Measurements from ENCODE around the gene FOCAD.

FOCAD gene

GRCh38 chr9:20694248-20694647, 10.2 kb downstream of the FOCAD start:
- Histone ChIP-seq H3K27me3 (no peaks in the 10 kb centered on the region), H3K36me3 (no peaks in the 10 kb centered on the region), H3K27ac (no peak overlapping the region), H3K4me3 (ENCODE audit: low read depth in 1 of 2, low read length in 1 of 2) (no peak overlapping the region), H3K4me1 (ENCODE audit: control insufficient read depth in 1 of 2, insufficient read depth in 1 of 2, low read depth in 1 of 2, low read length in 1 of 2) (peaks cover 9 to 12% of the 10 kb centered on the region in 2 experiments), H3K9me3 (no peaks in the 10 kb centered on the region)
- no peak for TF ChIP-seq CTCF (IDR thresholded peaks at IDR 0.05)

DNA sequence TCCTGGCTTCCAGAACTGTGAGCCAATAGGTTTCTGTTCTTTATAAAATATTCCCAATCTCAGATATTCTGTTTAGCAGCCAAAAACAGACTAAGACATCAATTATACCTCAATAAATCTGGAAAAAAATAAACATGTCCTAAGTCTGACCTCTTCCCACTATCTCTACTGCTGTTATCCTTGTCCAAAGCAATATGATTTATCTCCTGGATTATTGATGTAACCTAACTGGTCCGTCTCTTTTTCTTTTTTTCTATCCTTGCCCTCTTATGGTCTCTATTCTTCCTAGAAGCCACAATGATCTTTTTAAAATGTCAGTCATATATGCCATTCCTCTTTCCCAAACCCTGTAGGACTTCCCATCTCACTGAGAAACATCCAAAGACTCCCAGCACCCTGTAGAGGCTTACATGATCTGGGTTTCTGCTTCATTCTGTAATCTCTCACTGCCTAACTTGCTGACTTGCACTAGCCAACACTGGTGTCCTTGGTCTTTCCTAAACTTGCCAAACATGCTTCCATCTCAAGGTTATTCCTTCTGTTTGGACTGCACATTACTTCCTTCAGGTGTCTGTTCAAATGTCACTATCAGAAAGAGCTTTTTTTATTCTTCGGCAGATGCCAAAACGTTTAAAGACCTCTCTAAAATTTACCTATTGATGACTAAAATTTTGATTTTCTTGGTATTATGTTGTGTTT, 13.1 kb downstream of the FOCAD start:
- no peak for TF ChIP-seq CTCF (IDR thresholded peaks at IDR 0.05)
- no peaks in the 10 kb centered on the region for H3K27me3 ChIP-seq

GRCh38 chr9:20698782-20699181, 14.7 kb downstream of the FOCAD start:
- H3K27me3 ChIP-seq, result no peaks in the 10 kb centered on the region
- no peaks in the 10 kb centered on the region for H3K36me3 ChIP-seq
- no peak overlapping the region for H3K4me3 ChIP-seq (ENCODE audit: low read depth in 1 of 2, low read length in 1 of 2)
- no peaks in the 10 kb centered on the region for H3K9me3 ChIP-seq
- H3K27ac ChIP-seq, result no peak overlapping the region
- no peak for TF ChIP-seq CTCF (IDR thresholded peaks at IDR 0.05)
- no peaks in the 10 kb centered on the region for H3K4me1 ChIP-seq (ENCODE audit: control insufficient read depth in 1 of 2, insufficient read depth in 1 of 2, low read depth in 1 of 2, low read length in 1 of 2)

More for the DNA sequence above, 13.1 kb downstream of the FOCAD start:
- Histone ChIP-seq H3K9me3 (no peaks in the 10 kb centered on the region), H3K4me3 (ENCODE audit: low read depth in 1 of 2, low read length in 1 of 2) (no peak overlapping the region), H3K27ac (no peak overlapping the region), H3K36me3 (no peaks in the 10 kb centered on the region), H3K4me1 (ENCODE audit: control insufficient read depth in 1 of 2, insufficient read depth in 1 of 2, low read depth in 1 of 2, low read length in 1 of 2) (peaks cover 9 to 12% of the 10 kb centered on the region in 2 experiments)

DNA sequence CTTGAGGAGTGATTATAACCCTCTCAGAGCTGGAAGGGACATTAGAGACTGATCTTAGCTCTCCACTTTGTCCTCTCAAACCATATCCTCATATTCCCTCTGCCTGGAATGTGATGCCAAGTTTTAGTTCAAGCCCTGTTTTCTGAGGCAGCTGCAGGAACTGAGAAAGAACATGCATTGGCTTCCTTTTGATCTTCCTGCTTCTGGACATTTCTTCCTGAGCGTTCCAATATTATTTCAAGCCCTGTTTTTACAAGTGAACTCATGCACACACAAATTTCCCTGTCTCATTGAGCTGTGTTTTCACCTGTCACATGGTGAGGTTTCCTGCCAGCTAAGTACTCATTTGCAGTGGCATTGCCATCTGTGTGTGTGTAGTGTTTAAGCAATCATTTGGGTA, 17.0 kb downstream of the FOCAD start:
- Histone ChIP-seq H3K27me3 (no peaks in the 10 kb centered on the region), H3K4me3 (ENCODE audit: low read depth in 1 of 2, low read length in 1 of 2) (no peak overlapping the region), H3K4me1 (ENCODE audit: control insufficient read depth in 1 of 2, insufficient read depth in 1 of 2, low read depth in 1 of 2, low read length in 1 of 2) (no peaks in the 10 kb centered on the region), H3K9me3 (no peaks in the 10 kb centered on the region), H3K27ac (no peak overlapping the region), H3K36me3 (no peaks in the 10 kb centered on the region)
- TF ChIP-seq CTCF (IDR thresholded peaks at IDR 0.05), result no peak

DNA sequence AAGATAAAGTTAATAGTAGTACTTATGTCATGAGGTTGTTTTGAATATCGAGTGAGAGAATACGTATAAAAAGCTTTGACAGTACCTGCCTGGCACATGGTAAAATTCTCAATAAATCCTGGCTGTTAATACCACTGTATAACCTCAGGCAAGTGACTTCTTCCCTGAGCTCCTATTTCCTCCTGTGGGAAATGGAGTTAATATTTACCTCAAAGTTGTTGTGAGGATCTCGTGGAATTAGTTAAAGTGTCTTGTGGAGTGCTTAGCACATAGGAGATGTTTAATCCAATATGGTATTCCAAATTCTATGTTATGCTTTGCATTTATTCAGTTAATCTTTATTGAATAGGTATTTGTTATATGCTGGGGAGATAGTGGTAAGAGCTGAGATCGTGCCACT, 18.5 kb downstream of the FOCAD start:
- Histone ChIP-seq H3K36me3 (no peaks in the 10 kb centered on the region), H3K9me3 (no peaks in the 10 kb centered on the region)
- no peak for TF ChIP-seq CTCF (IDR thresholded peaks at IDR 0.05)

More for the DNA sequence above, 18.5 kb downstream of the FOCAD start:
- no peak overlapping the region for H3K27ac ChIP-seq
- no peaks in the 10 kb centered on the region for H3K27me3 ChIP-seq
- H3K4me1 ChIP-seq (ENCODE audit: control insufficient read depth in 1 of 2, insufficient read depth in 1 of 2, low read depth in 1 of 2, low read length in 1 of 2), result no peaks in the 10 kb centered on the region
- no peak overlapping the region for H3K4me3 ChIP-seq (ENCODE audit: low read depth in 1 of 2, low read length in 1 of 2)

Measured in neutrophil (primary cell).